GM12878 (cell line): ENCODE measurements around the gene POLRMT. TPM values are rescaled to one million over a fixed set of nuclear protein-coding genes. Genes with fewer than 3 reads are reported as not detected.
A peak's percentile ranks its signal among the peaks of the same experiment; 100 is the strongest.

Experiments
- ATF3 ChIP-seq: IDR thresholded peaks from 2 replicates; pipeline ENCODE4 v1.6.1; 2011; ENCODE audit warnings: low read depth, mild to moderate bottlenecking, low read length, moderate library complexity, borderline replicate concordance; ENCODE audit errors: extremely low read depth
- BCL11A ChIP-seq: IDR thresholded peaks from 2 replicates; pipeline ENCODE4 v1.6.1; 2011; ENCODE audit warnings: low read depth, low read length
- CBX5 ChIP-seq: sonication (generic); IDR thresholded peaks from 2 replicates; pipeline ENCODE4 v1.6.1; 2016; ENCODE audit warnings: low read depth, moderate library complexity, mild to moderate bottlenecking, inconsistent platforms
- CHD2 ChIP-seq: IDR thresholded peaks from 2 replicates; pipeline ENCODE4 v1.6.1; 2011; ENCODE audit warnings: low read depth, low read length, improper control_type of control experiment, borderline replicate concordance
- DPF2 ChIP-seq: fragments of 450-650 bp; IDR thresholded peaks from 2 replicates; pipeline ENCODE4 v1.6.1; 2017; ENCODE audit warnings: mild to moderate bottlenecking
- E2F8 ChIP-seq: fragments of 450-650 bp; IDR thresholded peaks from 2 replicates; pipeline ENCODE4 v1.6.1; 2018; ENCODE audit warnings: mild to moderate bottlenecking, low read depth, moderate library complexity; ENCODE audit not compliant: partially characterized antibody
- ETV6 ChIP-seq, 2 experiments: fragments of 450-650 bp in 1 of 2; IDR thresholded peaks in 1 of 2; conservative IDR thresholded peaks in 1 of 2; 2 replicates each; pipeline ENCODE4 v1.6.1; 2014; ENCODE audit warnings: antibody characterized with exemption in 1 of 2, borderline replicate concordance in 1 of 2, low read depth in 1 of 2, mild to moderate bottlenecking in 1 of 2, moderate library complexity in 1 of 2
- GABPA ChIP-seq: IDR thresholded peaks from 2 replicates; pipeline ENCODE4 v1.6.1; 2014; ENCODE audit warnings: antibody characterized with exemption, low read depth, mild to moderate bottlenecking, inconsistent platforms
- GATAD2B ChIP-seq: fragments of 450-650 bp; conservative IDR thresholded peaks from 2 replicates; pipeline ENCODE4 v1.6.1; 2017; ENCODE audit warnings: low read depth, mild to moderate bottlenecking, moderate library complexity
- HDAC2 ChIP-seq: fragments of 200-600 bp; sonication (generic); IDR thresholded peaks from 2 replicates; pipeline ENCODE4 v1.6.1; 2017
- NRF1 ChIP-seq: conservative IDR thresholded peaks from 2 replicates; pipeline ENCODE4 v1.6.1; 2011; ENCODE audit warnings: mild to moderate bottlenecking, low read depth, low read length, improper control_type of control experiment
- PAX8 ChIP-seq: fragments of 450-650 bp; IDR thresholded peaks from 2 replicates; pipeline ENCODE4 v1.6.1; 2017; ENCODE audit warnings: mild to moderate bottlenecking, moderate library complexity
- POLR2AphosphoS5 ChIP-seq: IDR thresholded peaks from 2 replicates; pipeline ENCODE4 v1.6.1; 2011; ENCODE audit warnings: mild to moderate bottlenecking, low read length, inconsistent platforms
- RB1 ChIP-seq: fragments of 450-650 bp; formaldehyde crosslinking; IDR thresholded peaks from 2 replicates; pipeline ENCODE4 v1.6.1; 2017; ENCODE audit warnings: mild to moderate bottlenecking, borderline replicate concordance
- SKIL ChIP-seq: fragments of 450-650 bp; IDR thresholded peaks from 2 replicates; pipeline ENCODE4 v1.6.1; 2017; ENCODE audit warnings: mild to moderate bottlenecking, low read depth, inconsistent platforms; ENCODE audit not compliant: poor library complexity, severe bottlenecking
- SMAD1 ChIP-seq: fragments of 450-650 bp; IDR thresholded peaks from 2 replicates; pipeline ENCODE4 v1.6.1; 2018; ENCODE audit warnings: mild to moderate bottlenecking, low read depth; ENCODE audit not compliant: partially characterized antibody
- SMC3 ChIP-seq: IDR thresholded peaks from 2 replicates; pipeline ENCODE4 v1.6.1; 2011; ENCODE audit warnings: low read length, improper control_type of control experiment, borderline replicate concordance
- SUPT20H ChIP-seq: IDR thresholded peaks from 2 replicates; pipeline ENCODE4 v1.6.1; 2011; ENCODE audit warnings: low read depth, mild to moderate bottlenecking, low read length, moderate library complexity, borderline replicate concordance; ENCODE audit not compliant: control insufficient read depth
- TBL1XR1 ChIP-seq: IDR thresholded peaks from 2 replicates; pipeline ENCODE4 v1.6.1; 2012; ENCODE audit warnings: low read depth, low read length, improper control_type of control experiment
- TCF3 ChIP-seq: IDR thresholded peaks from 2 replicates; pipeline ENCODE4 v1.6.1; 2012; ENCODE audit warnings: low read depth, mild to moderate bottlenecking, low read length, borderline replicate concordance; ENCODE audit not compliant: insufficient read depth
- ZNF274 ChIP-seq: IDR thresholded peaks from one replicate; pipeline ENCODE4 v1.8.0; 2011; ENCODE audit not compliant: insufficient read length, insufficient read depth
- polyA plus RNA-seq, 11 experiments: library from polyadenylated mRNA; depleted of rRNA in 4 of 11; unstranded in 6 of 11; stranded (reverse) in 5 of 11; fragments of >200 nt; fragmentation: Nextera tagmentation in 4 of 11; fragmentation: Illumina TruSeq in 1 of 11; extraction: Ambion mirVana in 4 of 11; extraction: Trizol in 1 of 11; gene quantifications; 1 replicate in 1 of 11; 2 replicates in 10 of 11; pipeline versions ENCODE4 v1.2.1 to v1.2.3, GENCODE V29; 2011 to 2016; ENCODE audit warnings: inconsistent platforms in 2 of 11, missing spikeins in 2 of 11, low read depth in 1 of 11
- total RNA-seq, 4 experiments: library from RNA; depleted of rRNA in 3 of 4; stranded (reverse); fragments of >200 nt in 3 of 4; fragmentation: Illumina TruSeq in 1 of 4; extraction: Trizol in 1 of 4; gene quantifications; 2 replicates each; pipeline versions ENCODE4 v1.2.1 to v1.2.3, GENCODE V29; 2013 to 2021

POLRMT gene
- total and polyA plus RNA-seq, 10 of the 15 experiments (the other 5 are each of a cell fraction or from before 2014, with no cell fraction given): 9.9 to 57.6 (median 34.6) TPM

GRCh38 chr19:674282-675151, 41.2 kb upstream of the POLRMT start (continued):
- TF ChIP-seq SKIL (no peak), TBL1XR1 (no peak), ETV6 (conservative IDR thresholded peaks at IDR 0.05 in 1 of 2, IDR thresholded peaks at IDR 0.05 in 1 of 2; ENCODE audit: borderline replicate concordance in 1 of 2, low read depth in 1 of 2) (no peak), SMC3 (no peak), POLR2AphosphoS5 (no peak), HDAC2 (no peak), E2F8 (no peak), SUPT20H (no peak), GABPA (no peak), GATAD2B (peak; percentile 19; the same call in 1 of the 2 replicates), SMAD1 (no peak), CBX5 (no peak), ATF3 (no peak), PAX8 (no peak), BCL11A (0 out of 2 replicates have a peak, but pooled peaks have one; percentile 16), CHD2 (no peak), ZNF274 (no peak), RB1 (no peak), TCF3 (no peak), NRF1 (no peak), DPF2 (0 out of 2 replicates have a peak, but pooled peaks have one; percentile 47)
- TF ChIP-seq, all 136 proteins: peak for 12
